ENCODE data around the gene FRS2. TPM values are rescaled to one million over a fixed set of nuclear protein-coding genes. Genes with fewer than 3 reads are reported as not detected.

FRS2 gene
- total RNA-seq, 2 experiments from 2014 or later = 21.7 to 24.9 TPM

- no peaks in the 10 kb centered on the region for H3K9me3 Mint-ChIP-seq
- H3K27ac Mint-ChIP-seq = no peak overlapping the region
- DNase-seq (no peak), ATAC-seq (ENCODE audit: poor library complexity) (no peak)
- Histone ChIP-seq H3K4me3 (ENCODE audit: low read length) (no peak overlapping the region), H3K36me3 (ENCODE audit: insufficient read depth, low read length) (no peaks in the 10 kb centered on the region), H3K27ac (ENCODE audit: low read depth in 1 of 2, low read length in 2 of 2) (no peak overlapping the region), H3K27me3 (ENCODE audit: control insufficient read depth in 1 of 2, insufficient read depth in 2 of 2, low read length in 2 of 2) (no peaks in the 10 kb centered on the region), H3K9me3 (ENCODE audit: control insufficient read depth in 1 of 2, insufficient read depth in 1 of 2, low read length in 2 of 2) (no peaks in the 10 kb centered on the region), H3K4me1 (ENCODE audit: insufficient read depth, low read length) (no peaks in the 10 kb centered on the region)
- H3K4me3 Mint-ChIP-seq = no peak overlapping the region
- TF ChIP-seq CTCF (IDR thresholded peaks at IDR 0.05) = no peak
- H3K36me3 Mint-ChIP-seq (ENCODE audit: low read depth) = no peaks in the 10 kb centered on the region
- ChIA-PET CTCF (no interaction called here), POLR2A (no interaction called here)
- intact Hi-C loops (cut with DNase I, micrococcal nuclease) = no loop called here
- H3K4me1 Mint-ChIP-seq (ENCODE audit: low read depth) = no peaks in the 10 kb centered on the region
- H3K27me3 Mint-ChIP-seq = no peaks in the 10 kb centered on the region
Observed at GRCh38 chr12:69423037-69423905, 46.9 kb upstream of the FRS2 start.

GRCh38 chr12:69425417-69425816, 44.8 kb upstream of the FRS2 start:
- Histone ChIP-seq H3K9me3 (ENCODE audit: control insufficient read depth in 1 of 2, insufficient read depth in 1 of 2, low read length in 2 of 2) (no peaks in the 10 kb centered on the region), H3K27ac (ENCODE audit: low read depth in 1 of 2, low read length in 2 of 2) (no peak overlapping the region), H3K4me3 (ENCODE audit: low read length) (no peak overlapping the region), H3K36me3 (ENCODE audit: insufficient read depth, low read length) (no peaks in the 10 kb centered on the region), H3K4me1 (ENCODE audit: insufficient read depth, low read length) (no peaks in the 10 kb centered on the region), H3K27me3 (ENCODE audit: control insufficient read depth in 1 of 2, insufficient read depth in 2 of 2, low read length in 2 of 2) (no peaks in the 10 kb centered on the region)
- TF ChIP-seq CTCF (IDR thresholded peaks at IDR 0.05) = no peak
- H3K9me3 Mint-ChIP-seq = no peaks in the 10 kb centered on the region
- H3K27ac Mint-ChIP-seq = no peak overlapping the region
- no peaks in the 10 kb centered on the region for H3K27me3 Mint-ChIP-seq
- no peak overlapping the region for H3K4me3 Mint-ChIP-seq
- H3K4me1 Mint-ChIP-seq (ENCODE audit: low read depth) = no peaks in the 10 kb centered on the region
- DNase-seq (no peak), ATAC-seq (ENCODE audit: poor library complexity) (no peak)
- intact Hi-C loops (cut with DNase I, micrococcal nuclease) = no loop called here
- H3K36me3 Mint-ChIP-seq (ENCODE audit: low read depth) = no peaks in the 10 kb centered on the region
- ChIA-PET CTCF (no interaction called here), POLR2A (no interaction called here)

GRCh38 chr12:69428351-69429073, 41.7 kb upstream of the FRS2 start:
- no peak for ATAC-seq (ENCODE audit: poor library complexity)
- no peak overlapping the region for H3K27ac Mint-ChIP-seq
- CTCF ChIA-PET = interaction anchor here (1.2 to 1.3 kb wide), 2 partner anchors 10 to 138 kb away, joined by 3 read pairs; no protein-coding TSS in a partner anchor

More at GRCh38 chr12:69428351-69429073, 41.7 kb upstream of the FRS2 start:
- POLR2A ChIA-PET = no interaction called here
- intact Hi-C loops (cut with DNase I, micrococcal nuclease) = no loop called here
- H3K36me3 ChIP-seq (ENCODE audit: insufficient read depth, low read length) = no peaks in the 10 kb centered on the region
- H3K27ac ChIP-seq (ENCODE audit: low read depth in 1 of 2, low read length in 2 of 2) = no peak overlapping the region
- no peak for DNase-seq
- Mint-ChIP-seq H3K27me3 (no peaks in the 10 kb centered on the region), H3K4me3 (no peak overlapping the region), H3K4me1 (ENCODE audit: low read depth) (no peaks in the 10 kb centered on the region), H3K9me3 (no peaks in the 10 kb centered on the region), H3K36me3 (ENCODE audit: low read depth) (no peaks in the 10 kb centered on the region)
- H3K4me1 ChIP-seq (ENCODE audit: insufficient read depth, low read length) = no peaks in the 10 kb centered on the region
- no peak overlapping the region for H3K4me3 ChIP-seq (ENCODE audit: low read length)
- H3K27me3 ChIP-seq (ENCODE audit: control insufficient read depth in 1 of 2, insufficient read depth in 2 of 2, low read length in 2 of 2) = no peaks in the 10 kb centered on the region
- TF ChIP-seq CTCF (IDR thresholded peaks at IDR 0.05) = no peak
- H3K9me3 ChIP-seq (ENCODE audit: control insufficient read depth in 1 of 2, insufficient read depth in 1 of 2, low read length in 2 of 2) = no peaks in the 10 kb centered on the region

Measured in CD4-positive, alpha-beta T cell (primary cell).